ENCODE results near the gene RRM1. TPM values are rescaled to one million over a fixed set of nuclear protein-coding genes. Genes with fewer than 3 reads are reported as not detected.

Gene RRM1
- total RNA-seq, 1 experiment from 2014 or later = 138 TPM

- H3K27ac Mint-ChIP-seq = no peak overlapping the region
- peaks cover 93% of the 10 kb centered on the region for H3K27me3 Mint-ChIP-seq (ENCODE audit: low read depth)
These were observed 70.4 kb downstream of the RRM1 start for GRCh38 chr11:4164884-4165590.

More at GRCh38 chr11:4164884-4165590, 70.4 kb downstream of the RRM1 start:
- H3K23me2 ChIP-seq (ENCODE audit: insufficient read length, low read depth, low read length, poor library complexity, severe bottlenecking) = no peaks in the 10 kb centered on the region
- H3K27ac ChIP-seq (ENCODE audit: insufficient read length, low read depth, low read length) = no peak overlapping the region
- no peak overlapping the region for H3K18ac ChIP-seq (ENCODE audit: insufficient read length, low read depth, low read length)
- H3K79me2 ChIP-seq (ENCODE audit: insufficient read depth, low read length) = no peaks in the 10 kb centered on the region
- no peaks in the 10 kb centered on the region for H3K9me3 ChIP-seq (ENCODE audit: control insufficient read depth, low read depth, low read length)
- H4K8ac ChIP-seq (replicated peaks; ENCODE audit: insufficient read length, low read depth, low read length) = no peak overlapping the region
- no peak overlapping the region for H2AFZ ChIP-seq (ENCODE audit: low read length)
- H2BK20ac ChIP-seq (ENCODE audit: low read depth, low read length, poor library complexity, severe bottlenecking) = no peak overlapping the region
- H3K4ac ChIP-seq (ENCODE audit: low read depth, low read length) = no peak overlapping the region
- no peaks in the 10 kb centered on the region for H3K4me1 Mint-ChIP-seq
- no peak overlapping the region for H3K4me2 ChIP-seq (ENCODE audit: insufficient read depth, insufficient read length, low read length)
- H2BK12ac ChIP-seq (ENCODE audit: insufficient read length, low read depth, low read length) = no peak overlapping the region
- TF ChIP-seq, protein P1, sequence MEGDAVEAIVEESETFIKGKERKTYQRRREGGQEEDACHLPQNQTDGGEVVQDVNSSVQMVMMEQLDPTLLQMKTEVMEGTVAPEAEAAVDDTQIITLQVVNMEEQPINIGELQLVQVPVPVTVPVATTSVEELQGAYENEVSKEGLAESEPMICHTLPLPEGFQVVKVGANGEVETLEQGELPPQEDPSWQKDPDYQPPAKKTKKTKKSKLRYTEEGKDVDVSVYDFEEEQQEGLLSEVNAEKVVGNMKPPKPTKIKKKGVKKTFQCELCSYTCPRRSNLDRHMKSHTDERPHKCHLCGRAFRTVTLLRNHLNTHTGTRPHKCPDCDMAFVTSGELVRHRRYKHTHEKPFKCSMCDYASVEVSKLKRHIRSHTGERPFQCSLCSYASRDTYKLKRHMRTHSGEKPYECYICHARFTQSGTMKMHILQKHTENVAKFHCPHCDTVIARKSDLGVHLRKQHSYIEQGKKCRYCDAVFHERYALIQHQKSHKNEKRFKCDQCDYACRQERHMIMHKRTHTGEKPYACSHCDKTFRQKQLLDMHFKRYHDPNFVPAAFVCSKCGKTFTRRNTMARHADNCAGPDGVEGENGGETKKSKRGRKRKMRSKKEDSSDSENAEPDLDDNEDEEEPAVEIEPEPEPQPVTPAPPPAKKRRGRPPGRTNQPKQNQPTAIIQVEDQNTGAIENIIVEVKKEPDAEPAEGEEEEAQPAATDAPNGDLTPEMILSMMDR (conservative IDR thresholded peaks at IDR 0.05) = no peak
- H3K4me1 ChIP-seq (ENCODE audit: insufficient read depth, low read length) = no peaks in the 10 kb centered on the region
- no peak overlapping the region for H3K23ac ChIP-seq (ENCODE audit: insufficient read length, low read depth, low read length)
- no peak for DNase-seq
- peaks cover 9 to 26% of the 10 kb centered on the region in 2 experiments for H3K9me3 Mint-ChIP-seq
- H3T11ph ChIP-seq (ENCODE audit: low read length) = no peak overlapping the region
- no peaks in the 10 kb centered on the region; a peak in 3 of 7 replicates for H3K36me3 Mint-ChIP-seq (ENCODE audit: insufficient read depth in 1 of 3, low read depth in 3 of 3)
- no peak overlapping the region for H3K4me3 Mint-ChIP-seq
- no peaks in the 10 kb centered on the region for H3K79me1 ChIP-seq (ENCODE audit: insufficient read depth, low read depth, low read length, poor library complexity, severe bottlenecking)
- H2BK120ac ChIP-seq (ENCODE audit: low read depth, low read length, poor library complexity, severe bottlenecking) = no peak overlapping the region
- no peaks in the 10 kb centered on the region for H3K27me3 ChIP-seq (ENCODE audit: insufficient read depth, low read length)
- H3K14ac ChIP-seq (ENCODE audit: insufficient read depth, low read length) = no peak overlapping the region
- no peak overlapping the region for H3K56ac ChIP-seq (ENCODE audit: insufficient read length, low read depth, low read length)
- H4K5ac ChIP-seq (ENCODE audit: insufficient read length, low read depth, low read length) = no peak overlapping the region
- H4K20me1 ChIP-seq (ENCODE audit: control insufficient read depth, insufficient read depth, insufficient read length) = no peaks in the 10 kb centered on the region
- no peak overlapping the region for H2BK15ac ChIP-seq (ENCODE audit: low read depth, low read length)
- no peak overlapping the region for H2AK5ac ChIP-seq (ENCODE audit: insufficient read length, low read length)
- no CpG with 5 or more reads among the region's 3 CpGs for WGBS (ENCODE audit: extremely low coverage, insufficient read length, low lambda C conversion rate)
- no peak overlapping the region for H4K91ac ChIP-seq (ENCODE audit: insufficient read length, low read depth, low read length)
- H2BK5ac ChIP-seq (ENCODE audit: insufficient read length, low read length) = no peak overlapping the region
- no peak overlapping the region for H3K9ac ChIP-seq (ENCODE audit: extremely low read depth, insufficient read length, low read length)
